Natural killer cell (primary cell): Measurements from ENCODE around the gene PROM1. TPM values are rescaled to one million over a fixed set of nuclear protein-coding genes. Genes with fewer than 3 reads are reported as not detected.
A peak's percentile ranks its signal among the peaks of the same experiment; 100 is the strongest.

Source experiments
- ATAC-seq, 3 donors: fragments of 150-1000 bp in 2 of 3; fragments of 200-7000 bp in 1 of 3; cut with Tn5 transposase; 1 replicate in 1 of 3; 2 replicates in 2 of 3; pipeline ENCODE4 v1.10.0; 2021; ENCODE audit warnings: mild to moderate bottlenecking in 2 of 3, moderate library complexity in 2 of 3
- DNase-seq, 2 donors: peaks; one replicate each; pipeline versions ENCODE4 v3.0.0 to v3.0.0-alpha.2; 2013 to 2021; ENCODE audit warnings: mixed read lengths in 1 of 2
- H3K27ac ChIP-seq: one replicate; pipeline ENCODE4 v1.5.1; 2013; ENCODE audit warnings: mild to moderate bottlenecking, low read length
- H3K27me3 ChIP-seq: one replicate; pipeline ENCODE4 v1.6.1; 2013; ENCODE audit warnings: low read length; ENCODE audit not compliant: control insufficient read depth, insufficient read depth
- H3K36me3 ChIP-seq: one replicate; pipeline ENCODE4 v1.6.1; 2013; ENCODE audit warnings: low read length; ENCODE audit not compliant: control insufficient read depth, insufficient read depth
- H3K4me1 ChIP-seq: one replicate; pipeline ENCODE4 v1.6.1; 2013; ENCODE audit warnings: low read length; ENCODE audit not compliant: control insufficient read depth, insufficient read depth
- H3K4me3 ChIP-seq: one replicate; pipeline ENCODE4 v1.5.1; 2013; ENCODE audit warnings: low read length
- H3K9me3 ChIP-seq: one replicate; pipeline ENCODE4 v1.6.1; 2013; ENCODE audit warnings: low read length; ENCODE audit not compliant: control insufficient read depth, insufficient read depth
- H3K27ac Mint-ChIP-seq, 2 donors: one replicate each; pipeline ENCODE4 v1.8.0; 2022; ENCODE audit warnings: mild to moderate bottlenecking in 2 of 2, mixed read lengths in 2 of 2, moderate library complexity in 1 of 2
- H3K27me3 Mint-ChIP-seq, 2 donors: one replicate each; pipeline ENCODE4 v1.8.0; 2022; ENCODE audit warnings: low read depth in 2 of 2, mixed read lengths in 2 of 2
- H3K36me3 Mint-ChIP-seq: one replicate; pipeline ENCODE4 v1.8.0; 2022; ENCODE audit warnings: mixed read lengths
- H3K4me1 Mint-ChIP-seq, 2 donors: one replicate each; pipeline ENCODE4 v1.8.0; 2022; ENCODE audit warnings: mixed read lengths in 2 of 2
- H3K4me3 Mint-ChIP-seq: one replicate; pipeline ENCODE4 v1.8.0; 2022; ENCODE audit warnings: mild to moderate bottlenecking, moderate library complexity, mixed read lengths
- H3K9me3 Mint-ChIP-seq, 2 donors: one replicate each; pipeline ENCODE4 v1.8.0; 2022; ENCODE audit warnings: mixed read lengths in 2 of 2
- WGBS: methylation state at CpG from one replicate; pipeline ENCODE4 v1.1.7; 2013; ENCODE audit warnings: missing lambda C conversion rate; ENCODE audit not compliant: insufficient coverage; 5-methylcytosine and 5-hydroxymethylcytosine counted together
- intact Hi-C: fragments of 100-400 bp; cut with micrococcal nuclease; formaldehyde crosslinking; loops from one replicate; pipeline ENCODE4 v1.14.2; 2022
- total RNA-seq, 4 donors: library from RNA; stranded (reverse); fragments of 120-200 nt in 1 of 4; gene quantifications; one replicate each; pipeline versions ENCODE4 v1.2.3 to v1.2.4, GENCODE V29; 2013 to 2022
- TF ChIP-seq, protein P1 (sequence below): fragments of 200-600 bp; IDR thresholded peaks from one replicate; pipeline ENCODE4 v1.8.0; 2022; ENCODE audit warnings: antibody characterized with exemption

Gene PROM1
- total RNA-seq, 3 donors from 2014 or later (not counting 1 experiment from before 2014, with no cell fraction given) = not detected

GRCh38 chr4:16005676-16006075 lies 78.1 kb downstream of the PROM1 start:
- TF ChIP-seq, protein P1, sequence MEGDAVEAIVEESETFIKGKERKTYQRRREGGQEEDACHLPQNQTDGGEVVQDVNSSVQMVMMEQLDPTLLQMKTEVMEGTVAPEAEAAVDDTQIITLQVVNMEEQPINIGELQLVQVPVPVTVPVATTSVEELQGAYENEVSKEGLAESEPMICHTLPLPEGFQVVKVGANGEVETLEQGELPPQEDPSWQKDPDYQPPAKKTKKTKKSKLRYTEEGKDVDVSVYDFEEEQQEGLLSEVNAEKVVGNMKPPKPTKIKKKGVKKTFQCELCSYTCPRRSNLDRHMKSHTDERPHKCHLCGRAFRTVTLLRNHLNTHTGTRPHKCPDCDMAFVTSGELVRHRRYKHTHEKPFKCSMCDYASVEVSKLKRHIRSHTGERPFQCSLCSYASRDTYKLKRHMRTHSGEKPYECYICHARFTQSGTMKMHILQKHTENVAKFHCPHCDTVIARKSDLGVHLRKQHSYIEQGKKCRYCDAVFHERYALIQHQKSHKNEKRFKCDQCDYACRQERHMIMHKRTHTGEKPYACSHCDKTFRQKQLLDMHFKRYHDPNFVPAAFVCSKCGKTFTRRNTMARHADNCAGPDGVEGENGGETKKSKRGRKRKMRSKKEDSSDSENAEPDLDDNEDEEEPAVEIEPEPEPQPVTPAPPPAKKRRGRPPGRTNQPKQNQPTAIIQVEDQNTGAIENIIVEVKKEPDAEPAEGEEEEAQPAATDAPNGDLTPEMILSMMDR = no peak

DNA sequence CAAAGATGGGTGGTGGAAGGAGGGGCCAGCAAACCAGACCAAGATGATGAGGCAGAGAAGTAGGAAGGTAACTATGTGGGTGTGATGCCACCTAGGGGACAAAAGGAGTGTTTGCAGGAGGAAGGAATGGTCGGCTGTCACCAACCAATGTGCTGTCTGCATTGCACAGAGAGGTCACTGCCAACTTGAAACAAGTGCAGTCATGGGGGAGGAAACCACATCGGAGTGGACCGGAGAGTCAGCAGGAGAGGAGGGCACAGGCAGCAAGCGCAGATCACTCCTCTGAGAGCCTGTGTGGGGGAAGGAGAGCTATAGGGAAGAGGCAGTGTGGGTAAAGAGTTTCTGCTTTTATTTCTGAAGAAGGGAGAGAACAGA lies 82.4 kb downstream of the PROM1 start:
- Mint-ChIP-seq H3K4me3 (no peak overlapping the region), H3K27ac (no peak overlapping the region), H3K36me3 (no peaks in the 10 kb centered on the region), H3K27me3 (no peaks in the 10 kb centered on the region), H3K4me1 (peaks cover 5 to 6% of the 10 kb centered on the region in 2 donors), H3K9me3 (no peaks in the 10 kb centered on the region)
- TF ChIP-seq, protein P1 = peak; percentile 78
- Histone ChIP-seq H3K9me3 (no peaks in the 10 kb centered on the region), H3K27ac (no peak overlapping the region), H3K4me3 (no peak overlapping the region), H3K36me3 (no peaks in the 10 kb centered on the region), H3K4me1 (peaks cover 9% of the 10 kb centered on the region), H3K27me3 (no peaks in the 10 kb centered on the region)
- WGBS = 2% methylated on average over 4 of the region's 4 CpGs
- ATAC-seq = peak; percentile 83 to 89 (median 88)
- peak; percentile 47 to 79 for DNase-seq
- intact Hi-C loops = loop anchor here (1.0 to 5.0 kb wide), 6 partner anchors 38 to 769 kb away; partner anchors contain the start of gene FGFBP2

More at GRCh38 chr4:16005676-16006075, 78.1 kb downstream of the PROM1 start:
- H3K36me3 ChIP-seq = no peaks in the 10 kb centered on the region
- H3K27me3 Mint-ChIP-seq = peaks cover 0 to 3% of the 10 kb centered on the region in 2 donors
- no peaks in the 10 kb centered on the region for H3K4me1 Mint-ChIP-seq
- no peak overlapping the region for H3K27ac Mint-ChIP-seq
- H3K9me3 Mint-ChIP-seq = no peaks in the 10 kb centered on the region
- ATAC-seq (no peak), DNase-seq (no peak)
- H3K27me3 ChIP-seq = peaks cover 6% of the 10 kb centered on the region
- H3K4me3 ChIP-seq = no peak overlapping the region
- intact Hi-C loops = no loop called here
- H3K4me3 Mint-ChIP-seq = no peak overlapping the region
- peaks cover 9% of the 10 kb centered on the region for H3K4me1 ChIP-seq
- no peaks in the 10 kb centered on the region for H3K36me3 Mint-ChIP-seq
- no peak overlapping the region for H3K27ac ChIP-seq
- H3K9me3 ChIP-seq = no peaks in the 10 kb centered on the region
- 87% methylated on average over 5 of the region's 5 CpGs for WGBS

DNA sequence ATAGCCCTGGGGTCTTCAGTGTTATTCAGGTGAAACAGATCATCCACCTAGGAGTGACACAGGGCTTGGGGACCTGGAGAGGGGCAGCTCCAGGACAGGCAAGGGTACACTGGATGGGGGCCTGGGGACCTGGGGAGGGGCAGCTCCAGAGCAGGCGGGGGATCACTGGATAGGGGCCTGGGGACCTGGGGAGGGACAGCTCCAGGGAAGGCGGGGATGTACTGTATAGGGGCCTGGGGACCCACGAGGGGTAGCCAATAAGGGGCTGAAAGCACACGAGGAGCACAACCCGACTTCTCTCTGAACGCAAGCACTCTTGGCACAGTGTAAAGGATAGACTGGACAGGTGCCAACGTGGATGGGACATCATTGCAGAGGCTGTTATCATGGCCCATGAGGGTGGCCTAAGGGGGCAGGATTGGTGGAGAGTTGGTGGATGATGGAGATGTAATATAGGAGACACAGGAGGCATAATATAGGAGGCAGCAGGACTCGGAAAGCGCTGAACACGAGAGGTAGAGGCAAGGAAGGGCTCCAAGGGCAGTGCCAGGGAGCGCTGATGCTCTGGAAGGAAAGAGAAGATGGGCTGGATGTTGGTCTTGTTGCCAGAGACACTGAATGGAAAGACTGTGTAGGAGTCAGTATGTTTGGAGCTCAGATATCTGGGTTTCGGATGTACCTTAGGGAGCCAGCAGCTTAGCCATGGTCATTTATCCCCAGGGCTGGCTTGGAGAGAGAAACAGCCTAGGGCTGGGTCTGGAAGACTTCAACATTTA lies 82.9 kb downstream of the PROM1 start:
- WGBS = 92% methylated on average over 12 of the region's 12 CpGs
- no peak for ATAC-seq
- DNase-seq = no peak
- Histone ChIP-seq H3K27ac (no peak overlapping the region), H3K27me3 (no peaks in the 10 kb centered on the region), H3K4me1 (peaks cover 9% of the 10 kb centered on the region), H3K9me3 (no peaks in the 10 kb centered on the region), H3K4me3 (no peak overlapping the region), H3K36me3 (no peaks in the 10 kb centered on the region)
- TF ChIP-seq, protein P1 = no peak
- intact Hi-C loops = loop anchor here (1.0 to 5.0 kb wide), 6 partner anchors 38 to 769 kb away; partner anchors contain the start of gene FGFBP2
- no peak overlapping the region for H3K4me3 Mint-ChIP-seq
- no peaks in the 10 kb centered on the region for H3K9me3 Mint-ChIP-seq
- no peaks in the 10 kb centered on the region for H3K36me3 Mint-ChIP-seq
- no peak overlapping the region for H3K27ac Mint-ChIP-seq
- peaks cover 5 to 6% of the 10 kb centered on the region in 2 donors for H3K4me1 Mint-ChIP-seq
- no peaks in the 10 kb centered on the region for H3K27me3 Mint-ChIP-seq
